ENCODE data around the gene EVPL.
A peak's percentile ranks its signal among the peaks of the same experiment; 100 is the strongest.
"Not testable (repeated sequence)": the region's sequence is repeated elsewhere in the genome, so short reads cannot be mapped to it uniquely, and the experiment has no call there.

The EVPL gene

DNA sequence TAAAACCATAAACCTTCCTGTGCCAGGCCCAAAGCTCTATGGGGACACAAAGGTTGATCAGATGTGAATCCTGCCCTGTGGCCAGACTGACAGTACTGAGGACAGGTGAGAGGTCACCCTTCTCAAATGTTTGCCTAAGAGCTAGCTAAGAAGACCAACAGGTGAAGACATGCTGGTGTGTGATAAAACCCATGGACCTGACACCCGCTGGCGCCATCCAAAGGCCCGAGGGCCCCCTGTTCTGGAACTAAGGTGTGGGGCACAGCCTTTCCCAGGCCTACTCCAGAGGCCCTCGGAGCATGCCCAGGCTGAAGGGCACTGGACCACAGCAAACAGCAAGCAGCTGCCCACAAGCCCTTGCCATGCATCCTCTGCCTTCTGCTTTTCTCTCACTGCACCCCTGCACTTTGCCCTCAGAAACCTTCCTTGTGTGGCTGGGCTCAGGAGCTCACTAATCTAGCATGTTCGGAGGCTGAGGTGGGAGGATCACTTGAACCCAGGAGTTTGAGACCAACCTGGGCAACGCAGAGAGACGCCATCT lies 31.7 kb downstream of the EVPL start:
- DNase-seq, result no peak

DNA sequence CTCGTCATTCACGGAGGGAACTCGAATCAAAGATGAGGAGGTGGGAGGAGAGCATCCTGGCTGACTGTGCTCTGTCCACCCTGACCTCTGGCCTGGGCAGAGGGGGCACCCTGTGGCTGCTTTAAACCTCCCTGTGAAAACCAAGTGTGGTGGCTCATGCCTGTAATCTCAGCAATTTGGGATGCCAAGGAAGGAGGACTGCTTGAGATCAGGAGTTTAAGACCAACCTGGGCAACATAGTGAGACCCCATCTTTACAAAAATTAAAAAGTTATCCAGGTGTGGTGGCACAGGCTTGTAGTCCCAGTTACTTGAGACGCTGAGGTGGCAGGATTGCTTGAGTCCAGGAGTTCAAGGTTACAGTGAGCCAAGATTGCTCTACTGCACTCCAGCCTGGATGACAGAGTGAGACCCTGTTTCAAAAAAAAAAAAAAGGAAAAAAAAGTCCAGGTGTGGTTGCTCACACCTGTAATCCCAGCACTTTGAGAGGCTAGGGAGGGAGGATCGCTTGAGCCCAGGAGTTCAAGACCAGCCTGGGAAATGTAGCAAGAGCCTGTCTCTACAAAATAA lies 32.2 kb downstream of the EVPL start:
- no peak for DNase-seq

DNA sequence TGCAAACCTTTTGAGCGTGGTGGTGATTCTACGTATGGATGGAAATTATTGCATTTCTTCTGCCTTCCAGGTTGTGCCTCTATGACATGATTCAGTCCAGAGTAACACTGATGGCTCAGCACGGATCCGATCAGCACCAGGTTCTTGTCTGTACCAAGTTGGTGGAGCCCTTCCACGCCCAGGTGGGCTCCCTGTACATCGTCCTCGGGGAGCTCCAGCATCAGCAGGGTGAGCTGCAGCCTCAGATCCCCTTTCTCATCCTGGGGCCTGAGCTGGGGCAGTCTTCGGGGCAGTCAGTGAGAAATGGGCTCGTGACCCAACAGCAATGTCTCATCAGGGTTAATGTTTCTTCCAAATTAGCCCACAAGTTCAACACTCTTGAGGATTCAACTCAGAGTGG lies 35.7 kb downstream of the EVPL start:
- DNase-seq, result no peak

DNA sequence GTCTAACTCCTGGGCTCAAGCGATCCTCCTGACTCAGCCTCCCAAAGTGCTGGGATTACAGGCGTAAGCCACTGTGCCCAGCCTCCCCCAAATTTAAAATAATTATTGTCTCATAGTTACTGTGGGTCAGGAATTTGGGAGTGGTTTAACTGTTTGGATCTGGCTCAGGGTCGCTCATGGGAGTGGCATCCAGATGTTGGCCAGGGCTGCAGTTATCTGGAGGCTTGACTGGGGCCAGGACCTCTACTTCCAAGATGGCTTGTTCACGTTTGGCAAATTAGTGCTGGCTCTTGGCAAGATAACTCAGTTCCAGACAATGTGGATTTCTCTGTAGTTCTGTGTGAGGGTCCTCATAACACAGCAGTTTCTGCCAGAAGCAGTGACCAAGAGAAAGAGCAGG lies 40.1 kb downstream of the EVPL start:
- DNase-seq, result no peak

DNA sequence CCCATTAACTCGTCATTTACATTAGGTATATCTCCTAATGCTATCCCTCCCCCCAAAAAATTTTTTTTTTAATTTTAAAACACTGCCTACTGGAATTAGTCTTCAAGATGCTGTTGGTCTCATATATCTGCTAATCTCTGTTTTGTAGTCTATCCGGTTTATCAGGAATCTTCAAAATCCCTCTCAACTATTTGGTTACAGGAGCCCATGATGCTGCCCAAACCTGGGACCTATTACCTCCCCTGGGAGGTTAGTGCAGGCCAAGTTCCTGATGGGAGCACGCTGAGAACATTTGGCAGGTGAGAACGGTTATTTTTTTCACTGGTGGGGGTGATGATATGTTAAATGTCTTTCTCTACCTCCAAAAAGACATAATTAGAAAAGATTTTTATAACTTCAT lies 41.1 kb downstream of the EVPL start:
- DNase-seq, result no peak

DNA sequence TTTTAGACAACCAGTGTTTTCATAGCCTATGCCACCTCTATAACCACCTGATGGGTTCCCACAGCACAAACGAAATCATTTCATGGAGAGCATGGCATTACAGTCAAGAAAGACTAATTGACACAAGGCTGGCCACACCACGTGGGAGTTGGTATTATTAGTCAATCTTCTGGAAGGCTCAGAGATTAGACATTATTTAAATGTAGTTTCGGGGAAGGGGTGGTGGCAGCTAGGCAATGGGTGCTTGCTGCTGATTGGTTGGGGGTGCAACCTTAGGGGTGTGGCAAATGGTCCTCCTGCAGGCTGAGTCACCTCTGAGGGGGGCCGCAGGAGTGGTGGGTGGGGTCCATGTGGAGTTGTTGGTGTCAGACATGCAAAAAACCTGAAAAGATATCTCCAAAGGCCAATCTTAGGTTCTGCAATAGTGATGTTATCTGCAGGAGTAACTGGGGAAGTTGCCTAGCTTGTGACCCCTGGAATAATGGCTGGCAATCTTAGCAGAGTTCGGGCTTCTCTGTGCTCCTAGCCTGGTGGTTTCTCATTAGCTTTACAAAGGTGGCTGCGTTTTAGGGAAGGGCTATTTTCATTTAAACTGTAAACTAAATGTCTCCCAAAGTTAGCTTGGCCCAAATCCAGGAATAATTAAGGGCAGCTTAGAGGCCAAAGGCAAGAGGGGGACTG lies 43.5 kb downstream of the EVPL start:
- DNase-seq, result no peak

DNA sequence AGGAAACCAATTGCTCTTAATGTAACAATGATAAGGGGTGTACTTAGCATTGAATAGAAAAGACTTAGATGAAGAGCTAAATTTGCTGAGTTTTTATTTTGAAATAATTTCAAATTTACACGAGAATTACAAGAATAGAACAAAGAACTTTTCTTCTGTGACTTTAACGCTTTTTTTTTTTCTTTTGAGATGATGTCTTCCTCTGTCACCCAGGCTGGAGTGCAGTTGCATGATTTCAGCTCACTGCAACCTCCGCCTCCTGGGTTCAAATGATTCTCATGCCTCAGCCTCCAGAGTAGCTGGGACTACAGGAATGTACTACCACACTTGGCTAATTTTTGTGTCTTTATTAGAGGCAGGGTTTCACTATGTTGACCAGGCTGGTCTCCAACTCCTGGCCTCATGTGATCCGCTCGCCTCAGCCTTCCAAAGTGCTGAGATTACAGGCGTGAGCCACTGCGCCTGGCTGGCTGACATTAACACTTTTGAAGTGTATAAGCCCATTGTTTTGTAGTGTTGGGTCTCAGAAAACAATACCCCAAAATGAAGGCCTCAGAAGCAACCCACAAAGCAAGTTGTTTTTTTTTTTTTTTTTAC lies 46.0 kb downstream of the EVPL start:
- no peak for DNase-seq

DNA sequence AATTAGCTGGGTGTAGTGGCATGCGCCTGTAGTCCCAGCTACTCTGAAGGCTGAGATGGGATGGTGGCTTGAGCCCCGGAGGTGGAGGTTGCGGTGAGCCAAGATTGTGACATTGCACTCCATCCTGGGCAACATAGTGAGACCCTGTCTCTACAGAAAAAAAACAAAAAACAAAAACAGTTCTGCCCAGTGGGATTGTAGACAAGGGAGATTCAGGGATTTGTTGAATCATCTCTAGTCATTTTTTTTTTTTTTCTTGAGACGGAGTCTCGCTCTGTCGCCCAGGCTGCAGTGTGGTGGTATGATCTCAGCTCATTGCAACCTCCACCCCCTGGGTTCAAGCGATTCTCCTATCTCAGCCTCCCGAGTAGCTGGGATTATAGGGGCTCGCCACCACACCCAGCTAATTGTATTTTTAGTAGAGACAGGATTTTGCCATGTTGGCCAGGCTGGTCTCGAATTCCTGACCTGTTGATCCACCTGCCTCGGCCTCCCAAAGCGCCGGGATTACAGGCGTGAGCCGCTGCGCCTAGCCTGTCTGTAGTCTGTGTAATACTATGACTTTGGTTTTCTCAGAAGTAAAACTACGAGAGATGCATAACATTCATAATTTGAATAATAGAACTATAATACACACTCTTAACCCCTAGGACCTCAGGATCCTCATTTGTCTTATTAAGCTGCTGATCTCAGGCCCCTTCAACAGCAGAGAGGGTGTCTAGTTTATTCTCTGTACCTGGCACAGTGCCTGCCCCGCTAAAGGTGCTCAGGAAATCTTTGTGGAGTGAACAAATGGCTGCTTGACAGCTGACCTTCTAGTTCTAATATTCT lies 46.7 kb downstream of the EVPL start:
- DNase-seq, result no peak

DNA sequence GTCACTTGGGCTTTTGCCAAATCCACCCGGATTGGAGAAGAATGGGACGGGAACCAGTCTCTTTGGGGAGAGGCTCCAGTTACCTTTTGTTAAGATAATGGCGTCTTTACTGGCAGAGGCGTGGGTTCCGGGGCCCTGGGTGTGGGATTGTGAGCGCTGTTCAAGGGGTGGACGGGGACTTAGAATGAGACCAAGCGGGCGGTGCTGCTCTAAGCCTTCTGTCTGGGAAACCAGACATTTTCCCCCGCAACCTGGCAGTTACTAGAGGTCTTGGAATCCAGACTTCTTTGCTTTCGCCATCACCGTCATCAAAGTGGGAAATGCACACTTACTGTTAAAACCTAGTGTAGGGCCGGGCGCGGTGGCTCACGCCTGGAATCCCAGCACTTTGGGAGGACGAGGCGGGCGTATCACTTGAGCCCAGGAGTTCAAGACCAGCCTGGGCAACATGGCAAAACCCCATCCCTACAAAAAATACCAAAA lies 47.4 kb downstream of the EVPL start:
- no peak for DNase-seq

DNA sequence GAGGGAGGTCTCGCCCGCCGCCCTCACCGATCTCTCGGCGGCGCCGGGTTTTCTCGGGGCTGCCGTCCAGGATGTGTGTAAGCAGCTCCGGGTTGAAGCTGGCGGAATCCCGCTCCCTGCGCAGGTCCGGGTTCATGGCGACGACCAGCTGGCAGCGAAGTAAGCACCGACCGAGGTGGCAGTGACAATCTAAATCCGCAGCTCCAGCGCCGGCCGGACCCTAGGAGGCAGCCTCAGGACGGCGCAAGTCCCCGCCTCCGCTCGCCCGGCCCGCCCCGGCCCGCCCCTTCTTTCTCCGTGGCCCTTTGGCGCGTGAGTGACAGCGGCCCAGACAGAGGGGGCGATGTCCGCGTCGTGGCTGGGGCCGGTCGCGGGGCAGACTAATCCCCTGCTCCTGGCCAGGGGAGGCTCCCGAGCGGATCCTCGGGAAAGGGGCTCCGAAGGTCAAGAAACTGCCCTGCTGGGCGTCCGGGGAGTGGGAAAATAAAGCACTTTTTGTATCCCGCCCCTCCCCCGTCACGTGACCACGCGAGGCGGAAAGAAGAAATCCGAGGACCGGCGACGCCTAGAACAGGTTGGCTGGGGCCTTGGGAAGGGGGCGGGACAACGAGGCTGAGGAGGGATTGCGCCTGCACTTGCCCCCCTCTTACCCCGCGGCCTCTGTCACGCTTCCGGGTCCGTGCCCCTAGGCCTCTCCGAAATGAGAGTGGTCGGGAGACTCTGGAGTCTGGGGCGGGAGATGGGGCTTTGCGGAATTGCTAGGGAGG lies 48.0 kb downstream of the EVPL start, which contains the start of the genes ACOX1 and TEN1:
Gene ACOX1, minus strand, starts transcription at position 229 of the 767 bp plus-strand sequence. Its CDS starts 93 bp downstream, at position 136.
Gene TEN1, plus strand, starts transcription at position 303 of the 767 bp plus-strand sequence. CDS start 6,953 bp downstream, outside the sequence.
- peak; percentile 99 for DNase-seq

DNA sequence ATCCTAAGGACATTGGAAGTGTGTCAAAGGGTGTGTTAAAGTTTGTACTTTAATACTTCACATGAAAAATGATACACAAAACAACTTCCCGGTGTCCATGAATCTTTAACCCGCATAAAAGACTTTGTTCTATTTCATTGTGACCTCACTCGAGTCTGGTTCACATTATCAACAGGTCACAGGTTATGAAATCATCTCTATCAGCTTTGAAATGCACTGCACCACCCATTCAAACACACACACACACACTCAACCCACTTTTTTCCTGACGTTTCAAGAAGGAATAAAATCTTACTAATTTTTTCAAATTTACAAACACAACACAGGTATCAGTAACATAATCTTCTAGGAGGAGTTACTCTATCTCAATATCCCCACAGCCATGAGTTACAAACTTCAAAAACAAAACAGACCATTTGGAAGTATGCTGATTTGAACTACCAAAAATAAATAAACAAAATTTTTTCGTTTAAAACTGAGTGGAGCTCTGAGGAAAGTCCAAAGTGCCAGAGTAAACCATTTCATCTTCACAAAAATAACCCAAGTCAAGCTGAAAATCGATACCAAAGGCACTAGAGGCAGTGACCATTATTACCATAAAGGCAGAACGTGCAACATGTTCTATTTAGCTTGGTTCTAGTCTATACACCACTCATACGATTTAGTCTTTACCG lies 50.8 kb downstream of the EVPL start:
- no peak for DNase-seq

DNA sequence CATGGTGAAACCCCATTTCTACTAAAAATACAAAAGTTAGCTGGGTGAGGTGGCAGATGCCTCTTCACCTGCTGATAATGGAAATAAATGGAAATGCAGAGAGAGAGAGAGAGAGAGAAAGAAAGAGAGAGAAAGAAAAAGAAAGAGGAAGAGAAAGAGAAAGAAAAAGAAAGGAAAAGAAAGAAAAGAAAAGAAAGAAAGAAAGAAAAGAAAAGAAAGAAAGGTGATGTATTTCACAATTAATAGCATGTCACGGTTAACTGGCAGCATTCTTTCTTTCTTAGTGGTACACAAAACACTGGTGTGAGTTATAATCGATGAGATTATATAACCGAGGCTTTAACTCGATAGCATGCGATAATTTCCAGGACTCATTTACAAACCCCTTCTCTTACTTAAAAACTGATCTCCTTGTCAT lies 51.3 kb downstream of the EVPL start:
- DNase-seq, result no peak

DNA sequence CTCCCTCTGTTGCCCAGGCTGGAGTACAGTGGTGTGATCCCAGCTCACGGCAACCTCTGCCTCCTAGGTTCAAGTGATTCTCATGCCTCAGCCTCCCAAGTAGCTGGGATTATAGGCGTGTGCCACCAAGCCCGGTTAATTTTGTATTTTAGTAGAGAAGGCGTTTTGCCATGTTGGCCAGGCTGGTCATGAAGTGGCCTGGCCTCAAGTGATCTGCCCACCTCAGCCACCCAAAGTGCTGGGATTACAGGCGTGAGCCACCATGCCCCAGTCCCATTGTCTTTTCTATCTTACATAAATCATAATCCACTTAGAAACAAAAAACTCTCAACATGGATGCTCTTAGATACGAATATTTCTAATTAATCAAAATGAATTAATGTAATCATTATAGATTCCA lies 51.9 kb downstream of the EVPL start:
- not testable (repeated sequence) for DNase-seq

DNA sequence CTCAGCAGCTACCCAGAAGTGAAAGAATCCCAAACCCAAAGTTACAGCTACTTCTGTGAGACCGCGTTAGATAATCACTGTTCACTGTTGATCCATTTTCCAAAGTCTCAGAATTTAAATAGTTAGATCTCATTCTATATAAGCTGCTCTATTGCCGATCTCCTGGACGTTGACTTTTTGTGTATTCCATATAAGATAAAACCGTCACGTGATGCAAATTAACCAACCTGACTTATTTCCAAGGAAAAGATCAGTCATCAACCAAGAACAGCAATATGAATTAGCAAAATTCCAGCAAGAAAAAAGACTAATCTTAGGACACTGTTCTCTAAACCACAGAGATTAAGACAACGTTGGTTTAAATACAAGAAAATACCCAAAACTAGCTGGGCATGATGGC lies 56.5 kb downstream of the EVPL start:
- DNase-seq, result no peak

DNA sequence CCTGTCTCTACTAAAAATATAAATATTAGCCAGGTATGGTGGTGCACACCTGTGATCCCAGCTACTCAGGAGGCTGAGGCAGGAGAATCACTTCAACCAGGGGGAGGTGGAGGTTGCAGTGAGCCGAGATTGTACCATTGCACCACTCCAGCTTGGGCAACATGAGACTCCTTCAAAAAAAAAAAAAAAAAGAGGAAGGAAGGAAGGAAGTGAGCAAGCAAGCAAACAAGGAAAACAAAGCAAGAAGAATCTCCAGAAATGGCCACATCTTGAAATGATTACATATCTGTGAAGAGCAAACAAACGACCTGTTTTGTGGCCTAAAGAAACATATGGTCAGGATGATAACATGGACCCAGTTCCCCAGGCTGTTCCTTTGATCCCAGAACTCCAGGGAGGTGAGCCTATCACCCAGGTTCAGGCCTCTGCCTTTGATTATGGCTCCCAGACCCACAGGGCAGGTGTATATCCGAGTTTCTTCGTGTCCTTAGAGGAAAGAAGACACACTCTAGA lies 57.0 kb downstream of the EVPL start:
- no peak for DNase-seq

DNA sequence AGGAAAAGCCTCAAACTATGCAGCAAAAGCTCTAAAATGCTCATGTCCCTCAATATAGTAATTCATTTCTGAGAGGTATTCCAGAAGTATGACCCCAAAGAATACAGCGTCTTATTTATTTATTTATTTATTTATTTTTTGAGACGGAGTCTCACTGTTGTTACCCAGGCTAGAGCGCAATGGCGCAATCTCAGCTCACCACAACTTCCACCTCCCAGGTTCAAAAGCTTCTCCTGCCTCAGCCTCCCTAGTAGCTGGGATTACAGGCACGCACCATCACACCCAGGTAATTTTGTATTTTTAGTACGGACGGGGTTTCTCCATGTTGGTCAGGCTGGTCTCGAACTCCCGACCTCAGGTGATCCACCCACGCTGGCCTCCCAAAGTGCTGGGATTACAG lies 58.1 kb downstream of the EVPL start:
- not testable (repeated sequence) for DNase-seq

DNA sequence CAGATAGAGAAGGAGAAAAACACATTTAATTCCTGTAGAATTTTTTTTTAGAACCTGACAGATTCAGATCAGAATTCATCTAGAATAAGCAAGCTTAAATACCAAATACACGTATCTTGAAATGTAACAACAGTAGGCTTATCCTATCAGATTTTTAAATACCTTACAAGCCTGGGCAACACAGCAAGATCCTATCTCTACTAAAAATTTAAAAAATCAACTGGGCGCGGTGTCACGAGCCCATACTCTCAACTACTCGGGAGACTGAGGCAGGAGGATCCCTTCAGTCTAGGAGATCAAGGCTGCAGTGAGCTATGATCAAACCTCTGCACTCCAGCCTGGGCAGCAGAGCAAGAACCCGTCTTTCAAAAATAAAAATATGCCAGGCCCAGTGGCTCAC lies 61.6 kb downstream of the EVPL start:
- no peak for DNase-seq

DNA sequence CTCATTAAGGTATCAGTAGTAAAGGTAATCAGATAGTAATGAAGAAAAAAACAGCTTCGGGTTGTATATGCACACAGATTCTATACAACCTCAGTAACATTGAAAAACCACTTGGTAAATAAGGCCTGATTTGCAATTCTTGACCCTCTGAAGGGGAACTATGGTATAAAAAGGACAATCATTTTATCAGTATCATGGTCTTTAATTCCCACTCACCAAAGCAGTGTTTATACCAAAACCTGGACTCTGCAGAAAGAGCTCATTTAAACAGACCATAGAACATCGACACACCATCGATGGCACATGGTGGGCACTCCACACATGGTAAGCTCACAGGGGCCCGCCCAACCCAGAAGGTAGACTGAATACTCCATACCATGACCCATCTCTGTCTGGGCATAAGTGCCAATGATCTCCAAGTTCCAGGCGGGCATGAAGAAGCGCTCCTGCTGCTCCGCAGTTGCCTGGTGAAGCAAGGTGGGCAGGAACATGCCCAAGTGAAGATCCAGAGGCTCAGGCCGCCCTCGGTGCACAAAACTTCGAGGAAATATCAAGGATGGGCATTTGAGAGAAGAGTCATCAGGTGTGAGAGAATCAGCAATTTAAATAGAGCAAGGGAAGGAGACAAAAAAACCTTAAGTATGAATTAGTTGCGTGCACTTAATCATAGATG lies 67.1 kb downstream of the EVPL start:
- no peak for DNase-seq

DNA sequence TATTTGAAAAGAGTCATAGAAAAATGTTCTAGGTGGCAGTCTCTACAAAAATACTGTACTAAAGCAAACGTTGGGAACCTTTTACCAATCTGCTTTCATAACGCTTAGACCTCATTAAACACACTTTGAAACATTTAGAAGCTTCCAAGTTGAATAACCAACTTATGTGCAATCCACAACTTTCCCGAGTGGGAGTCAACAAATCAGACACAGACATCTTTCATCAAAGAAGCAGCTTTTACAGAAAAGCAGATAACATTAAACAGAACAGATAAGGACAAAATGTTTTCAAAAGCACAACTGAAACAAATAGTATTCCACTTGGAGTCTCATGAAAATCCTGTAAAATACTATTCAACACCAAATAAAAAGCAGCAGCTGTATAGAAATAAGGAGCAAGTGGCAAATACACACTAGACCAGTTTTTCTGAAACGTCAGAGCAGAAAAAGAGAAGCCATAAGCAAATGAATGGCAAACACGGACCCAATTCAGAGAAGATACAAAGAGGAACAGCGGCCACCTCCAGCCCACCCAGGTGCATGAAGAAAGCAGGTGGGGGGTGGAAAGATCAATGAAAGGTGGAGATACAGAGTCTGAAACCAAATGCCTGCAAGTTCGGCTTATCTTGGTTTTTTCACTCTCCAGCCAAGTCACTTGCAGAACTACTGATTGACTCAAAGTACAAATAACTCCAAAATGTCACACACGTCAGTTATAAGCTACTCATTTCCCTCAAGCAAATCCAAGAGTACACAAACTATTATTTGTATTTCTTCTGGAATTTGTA lies 67.9 kb downstream of the EVPL start:
- no peak for DNase-seq

All from NCI-H1436 (cell line).